Fibroblast of lung (primary cell): ENCODE measurements around the gene MAP1B. TPM values are rescaled to one million over a fixed set of nuclear protein-coding genes. Genes with fewer than 3 reads are reported as not detected.

ENCODE experiments used
- DNase-seq, 2 donors: peaks; one replicate each; pipeline versions ENCODE4 v3.0.0 to v3.0.0-alpha.2; 2010; ENCODE audit warnings: low read depth in 2 of 2
- H2AFZ ChIP-seq: 2 replicates; pipeline ENCODE4 v1.5.1; 2012; ENCODE audit warnings: low read length, control low read depth, inconsistent platforms
- H3K27ac ChIP-seq: 2 replicates; pipeline ENCODE4 v1.5.1; 2011; ENCODE audit warnings: low read length, control low read depth; ENCODE audit not compliant: insufficient read depth
- H3K27me3 ChIP-seq: 2 replicates; pipeline ENCODE4 v1.5.1; 2011; ENCODE audit warnings: mild to moderate bottlenecking, low read length; ENCODE audit not compliant: control insufficient read depth, insufficient read depth
- H3K36me3 ChIP-seq: 2 replicates; pipeline ENCODE4 v1.5.1; 2011; ENCODE audit warnings: low read length; ENCODE audit not compliant: control insufficient read depth, insufficient read depth
- H3K4me1 ChIP-seq: 2 replicates; pipeline ENCODE4 v1.5.1; 2011; ENCODE audit warnings: low read length; ENCODE audit not compliant: control insufficient read depth, insufficient read depth; ENCODE audit errors: extremely low read depth
- H3K4me2 ChIP-seq: 2 replicates; pipeline ENCODE4 v1.5.1; 2011; ENCODE audit warnings: low read length, control low read depth; ENCODE audit not compliant: insufficient read depth; ENCODE audit errors: extremely low read depth
- H3K4me3 ChIP-seq, 4 experiments: fragments of 200-600 bp in 1 of 4; sonication (generic) in 1 of 4; replicated peaks in 1 of 4; 2 replicates each; pipeline ENCODE4 v1.5.1; 2011 to 2016; ENCODE audit warnings: low read length in 4 of 4, low read depth in 3 of 4, mild to moderate bottlenecking in 3 of 4, control low read depth in 2 of 4, inconsistent platforms in 1 of 4, mixed read lengths in 1 of 4; ENCODE audit not compliant: insufficient read depth in 1 of 4; ENCODE audit errors: control extremely low read depth in 1 of 4
- H3K79me2 ChIP-seq: 2 replicates; pipeline ENCODE4 v1.5.1; 2012; ENCODE audit warnings: mild to moderate bottlenecking, low read length, inconsistent platforms; ENCODE audit not compliant: control insufficient read depth, insufficient read depth
- H3K9ac ChIP-seq: 2 replicates; pipeline ENCODE4 v1.5.1; 2011; ENCODE audit warnings: mild to moderate bottlenecking, low read length, control low read depth; ENCODE audit not compliant: insufficient read depth
- H3K9me3 ChIP-seq: 2 replicates; pipeline ENCODE4 v1.5.1; 2012; ENCODE audit warnings: low read depth, low read length; ENCODE audit not compliant: control insufficient read depth, insufficient read depth
- H4K20me1 ChIP-seq: 2 replicates; pipeline ENCODE4 v1.5.1; 2011; ENCODE audit warnings: low read length; ENCODE audit not compliant: control insufficient read depth, insufficient read depth; ENCODE audit errors: extremely low read depth
- CTCF ChIP-seq, 2 donors: IDR thresholded peaks in 1 of 2; conservative IDR thresholded peaks in 1 of 2; 1 replicate in 1 of 2; 2 replicates in 1 of 2; pipeline ENCODE4 v1.5.1; 2011 to 2012; ENCODE audit warnings: low read length in 2 of 2, control low read depth in 1 of 2, inconsistent platforms in 1 of 2, low read depth in 1 of 2, mild to moderate bottlenecking in 1 of 2
- EZH2 ChIP-seq: IDR thresholded peaks from 2 replicates; pipeline ENCODE4 v1.5.1; 2012; ENCODE audit warnings: low read length, control low read depth, mild to moderate bottlenecking; ENCODE audit errors: missing control alignments
- polyA plus RNA-seq, 2 donors: library from polyadenylated mRNA; depleted of rRNA in 1 of 2; stranded (reverse) in 1 of 2; unstranded in 1 of 2; fragments of >200 nt; gene quantifications; 2 replicates each; pipeline ENCODE4 v1.2.1, GENCODE V29; 2011 to 2012; ENCODE audit warnings: missing spikeins in 1 of 2
- total RNA-seq: library from RNA; depleted of rRNA; stranded (reverse); fragments of >200 nt; gene quantifications from 2 replicates; pipeline ENCODE4 v1.2.1, GENCODE V29; 2014

Gene MAP1B
- total and polyA plus RNA-seq, 2 donors (not counting 1 experiment from before 2014, with no cell fraction given) = 83.4 to 109 TPM

GRCh38 chr5:72161951-72162350 lies 54.7 kb downstream of the MAP1B start:
- peaks cover 39% of the 10 kb centered on the region for H3K4me1 ChIP-seq
- no peaks in the 10 kb centered on the region for H3K36me3 ChIP-seq
- H3K4me3 ChIP-seq = no peak overlapping the region
- H3K27me3 ChIP-seq = no peaks in the 10 kb centered on the region
- no peak overlapping the region for H2AFZ ChIP-seq
- no peak overlapping the region for H3K27ac ChIP-seq
- DNase-seq = no peak
- TF ChIP-seq EZH2 = no peak
- no peak for TF ChIP-seq CTCF (conservative IDR thresholded peaks at IDR 0.05 in 1 of 2, IDR thresholded peaks at IDR 0.05 in 1 of 2; ENCODE audit: low read depth in 1 of 2, low read length in 2 of 2)
- H3K79me2 ChIP-seq = peaks cover 45% of the 10 kb centered on the region
- H3K9ac ChIP-seq = no peak overlapping the region
- no peak overlapping the region for H3K4me2 ChIP-seq
- H4K20me1 ChIP-seq = no peaks in the 10 kb centered on the region
- H3K9me3 ChIP-seq = no peaks in the 10 kb centered on the region

GRCh38 chr5:72163349-72163983 lies 56.2 kb downstream of the MAP1B start:
- H3K4me2 ChIP-seq = no peak overlapping the region
- H4K20me1 ChIP-seq = no peaks in the 10 kb centered on the region
- peaks cover 32% of the 10 kb centered on the region for H3K4me1 ChIP-seq
- H3K4me3 ChIP-seq = no peak overlapping the region
- TF ChIP-seq EZH2 = no peak
- no peak for TF ChIP-seq CTCF (conservative IDR thresholded peaks at IDR 0.05 in 1 of 2, IDR thresholded peaks at IDR 0.05 in 1 of 2; ENCODE audit: low read depth in 1 of 2, low read length in 2 of 2)
- H2AFZ ChIP-seq = no peak overlapping the region
- peak in 1 of 2 donors; percentile 67 for DNase-seq
- H3K9ac ChIP-seq = no peak overlapping the region
- H3K27ac ChIP-seq = no peak overlapping the region
- peaks cover 42% of the 10 kb centered on the region for H3K79me2 ChIP-seq
- H3K27me3 ChIP-seq = no peaks in the 10 kb centered on the region
- no peaks in the 10 kb centered on the region for H3K9me3 ChIP-seq
- no peaks in the 10 kb centered on the region for H3K36me3 ChIP-seq

GRCh38 chr5:72166070-72166979 lies 59.0 kb downstream of the MAP1B start:
- peak; percentile 79 to 83 for DNase-seq
- H3K27me3 ChIP-seq = no peaks in the 10 kb centered on the region
- peak overlapping the region; percentile 79 for H3K4me2 ChIP-seq
- no peaks in the 10 kb centered on the region for H4K20me1 ChIP-seq
- H3K36me3 ChIP-seq = no peaks in the 10 kb centered on the region
- H3K9ac ChIP-seq = peak overlapping the region; percentile 4
- peaks cover 12% of the 10 kb centered on the region for H3K4me1 ChIP-seq
- no peak for TF ChIP-seq CTCF (conservative IDR thresholded peaks at IDR 0.05 in 1 of 2, IDR thresholded peaks at IDR 0.05 in 1 of 2; ENCODE audit: low read depth in 1 of 2, low read length in 2 of 2)
- no peak for TF ChIP-seq EZH2
- peak overlapping the region in 1 of 4 experiments; percentile 2 for H3K4me3 ChIP-seq
- peak overlapping the region; percentile 43 for H3K27ac ChIP-seq
- peaks cover 30% of the 10 kb centered on the region for H3K79me2 ChIP-seq
- no peaks in the 10 kb centered on the region for H3K9me3 ChIP-seq
- peak overlapping the region; percentile 54 for H2AFZ ChIP-seq
